Embryonic facial prominence (tissue), 1 donor: ENCODE data around the gene LINC00305.

Experiments
- DNase-seq: peaks from one replicate; pipeline ENCODE4 v3.0.0-alpha.2; 2016; ENCODE audit errors: extremely low spot score

LINC00305 gene

GRCh38 chr18:64148988-64149387, at the start of gene LINC00305:
Gene LINC00305 (minus strand): TSS chr18:64149088.
- no peak for DNase-seq

GRCh38 chr18:64191069-64191468, 42.2 kb upstream of the LINC00305 start:
- DNase-seq, result no peak

- DNase-seq, result no peak
Measured at GRCh38 chr18:64185987-64186386, 37.1 kb upstream of the LINC00305 start.

- DNase-seq, result no peak
Measured at GRCh38 chr18:64183665-64184064, 34.8 kb upstream of the LINC00305 start.

- no peak for DNase-seq
Measured at GRCh38 chr18:64180617-64181016, 31.7 kb upstream of the LINC00305 start.

GRCh38 chr18:64180171-64180570, 31.3 kb upstream of the LINC00305 start:
- DNase-seq, result no peak

GRCh38 chr18:64179556-64180080, 30.7 kb upstream of the LINC00305 start:
- no peak for DNase-seq

GRCh38 chr18:64178860-64179259, 30.0 kb upstream of the LINC00305 start:
- DNase-seq, result no peak

GRCh38 chr18:64175432-64175831, 26.5 kb upstream of the LINC00305 start:
- no peak for DNase-seq

- DNase-seq, result no peak
Measured at GRCh38 chr18:64171576-64171975, 22.7 kb upstream of the LINC00305 start.

- DNase-seq, result no peak
Measured at GRCh38 chr18:64167408-64167925, 18.6 kb upstream of the LINC00305 start.

GRCh38 chr18:64165906-64166305, 17.0 kb upstream of the LINC00305 start:
- no peak for DNase-seq

- no peak for DNase-seq
Measured at GRCh38 chr18:64164883-64165282, 16.0 kb upstream of the LINC00305 start.

- DNase-seq, result no peak
Measured at GRCh38 chr18:64149916-64150438, 1.1 kb upstream of the LINC00305 start.

- DNase-seq, result no peak
Measured at GRCh38 chr18:64142904-64143303, 6.0 kb downstream of the LINC00305 start.

GRCh38 chr18:64137914-64138313, 11.0 kb downstream of the LINC00305 start:
- no peak for DNase-seq

GRCh38 chr18:64134044-64134747, 14.7 kb downstream of the LINC00305 start:
- no peak for DNase-seq

GRCh38 chr18:64132871-64133270, 16.0 kb downstream of the LINC00305 start:
- no peak for DNase-seq

- DNase-seq, result no peak
Measured at GRCh38 chr18:64131314-64131713, 17.6 kb downstream of the LINC00305 start.

GRCh38 chr18:64127172-64127571, 21.7 kb downstream of the LINC00305 start:
- no peak for DNase-seq

GRCh38 chr18:64119916-64120315, 29.0 kb downstream of the LINC00305 start:
- no peak for DNase-seq

GRCh38 chr18:64118406-64118805, 30.5 kb downstream of the LINC00305 start:
- no peak for DNase-seq

- no peak for DNase-seq
Measured at GRCh38 chr18:64116571-64117175, 32.2 kb downstream of the LINC00305 start.
